Mesendoderm (in vitro differentiated cells): ENCODE measurements around the gene ORAI2.

Source experiments
- DNase-seq: peaks from one replicate; pipeline ENCODE4 v3.0.0; 2013
- H2AK5ac ChIP-seq: 2 replicates; pipeline ENCODE4 v1.6.1; 2013; ENCODE audit warnings: low read length, inconsistent platforms
- H2BK120ac ChIP-seq: 2 replicates; pipeline ENCODE4 v1.6.1; 2013; ENCODE audit warnings: low read depth, mild to moderate bottlenecking, low read length, moderate library complexity, mixed read lengths
- H2BK15ac ChIP-seq: replicated peaks from 2 replicates; pipeline ENCODE4 v1.6.1; 2013; ENCODE audit warnings: low read depth, mild to moderate bottlenecking, moderate library complexity
- H2BK5ac ChIP-seq: 2 replicates; pipeline ENCODE4 v1.6.1; 2013; ENCODE audit warnings: low read length, inconsistent platforms
- H3K18ac ChIP-seq: 2 replicates; pipeline ENCODE4 v1.6.1; 2013; ENCODE audit warnings: mild to moderate bottlenecking, low read length, mixed read lengths
- H3K23ac ChIP-seq: one replicate; pipeline ENCODE4 v1.6.1; 2013; ENCODE audit warnings: low read length
- H3K27ac ChIP-seq: 2 replicates; pipeline ENCODE4 v1.5.1; 2013; ENCODE audit warnings: low read depth, mild to moderate bottlenecking, inconsistent platforms, low read length, moderate library complexity
- H3K27me3 ChIP-seq: 2 replicates; pipeline ENCODE4 v1.6.1; 2013; ENCODE audit warnings: low read length, control low read depth, mild to moderate bottlenecking, inconsistent platforms; ENCODE audit not compliant: insufficient read depth, poor library complexity
- H3K36me3 ChIP-seq: 2 replicates; pipeline ENCODE4 v1.6.1; 2013; ENCODE audit warnings: low read length, inconsistent platforms; ENCODE audit not compliant: control insufficient read depth, insufficient read depth
- H3K4ac ChIP-seq: one replicate; pipeline ENCODE4 v1.6.1; 2013; ENCODE audit warnings: low read depth, mild to moderate bottlenecking, low read length, moderate library complexity
- H3K4me1 ChIP-seq: 2 replicates; pipeline ENCODE4 v1.6.1; 2013; ENCODE audit warnings: low read depth, low read length, inconsistent platforms; ENCODE audit not compliant: control insufficient read depth
- H3K4me2 ChIP-seq: 2 replicates; pipeline ENCODE4 v1.6.1; 2013; ENCODE audit warnings: low read length
- H3K4me3 ChIP-seq: 2 replicates; pipeline ENCODE4 v1.5.1; 2013; ENCODE audit warnings: mild to moderate bottlenecking, low read length
- H3K56ac ChIP-seq: one replicate; pipeline ENCODE4 v1.6.1; 2013; ENCODE audit warnings: low read length
- H3K79me1 ChIP-seq: 2 replicates; pipeline ENCODE4 v1.6.1; 2013; ENCODE audit warnings: low read length, inconsistent platforms
- H3K79me2 ChIP-seq: 2 replicates; pipeline ENCODE4 v1.6.1; 2013; ENCODE audit warnings: mild to moderate bottlenecking, low read length; ENCODE audit not compliant: control insufficient read depth, insufficient read depth
- H3K9ac ChIP-seq: 2 replicates; pipeline ENCODE4 v1.6.1; 2013; ENCODE audit warnings: low read length, inconsistent platforms
- H4K5ac ChIP-seq: one replicate; pipeline ENCODE4 v1.6.1; 2013; ENCODE audit warnings: low read length
- H4K8ac ChIP-seq: one replicate; pipeline ENCODE4 v1.6.1; 2013; ENCODE audit warnings: low read depth, mild to moderate bottlenecking, control low read depth, low read length, moderate library complexity
- WGBS: extraction: QIAGEN DNeasy Blood & Tissue Kit; methylation state at CpG from one replicate; pipeline ENCODE4 v1.1.7; 2013; ENCODE audit warnings: low lambda C conversion rate, missing lambda C conversion rate; ENCODE audit not compliant: insufficient coverage; ENCODE audit errors: extremely low coverage; 5-methylcytosine and 5-hydroxymethylcytosine counted together

The ORAI2 gene

GRCh38 chr7:102463841-102464576, 30.6 kb downstream of the ORAI2 start:
- Histone ChIP-seq H3K4me3 (peak overlapping the region; percentile 100), H3K4me2 (peak overlapping the region; percentile 95), H3K79me1 (peaks cover 12% of the 10 kb centered on the region), H3K18ac (peak overlapping the region; percentile 3), H3K27me3 (no peaks in the 10 kb centered on the region), H3K9ac (peak overlapping the region; percentile 100), H3K79me2 (peaks cover 5% of the 10 kb centered on the region), H2BK15ac (no peak overlapping the region), H2BK120ac (no peak overlapping the region), H3K36me3 (peaks cover 3% of the 10 kb centered on the region), H3K4ac (no peak overlapping the region), H2AK5ac (peak overlapping the region; percentile 98), H2BK5ac (peak overlapping the region; percentile 90), H3K56ac (peak overlapping the region; percentile 99), H4K5ac (no peak overlapping the region), H3K23ac (peak overlapping the region; percentile 80), H3K4me1 (no peaks in the 10 kb centered on the region), H3K27ac (no peak overlapping the region), H4K8ac (no peak overlapping the region)
- DNase-seq: no peak
- no CpG with 5 or more reads among the region's 24 CpGs for WGBS

GRCh38 chr7:102464577-102465280, 31.4 kb downstream of the ORAI2 start, which contains the start of the genes ALKBH4 and LRWD1:
Gene ALKBH4 (minus strand): TSS chr7:102464863. CDS start chr7:102464836, 27 bp downstream.
Gene LRWD1 (plus strand): TSS chr7:102464984. CDS start chr7:102465081, 97 bp downstream.
- Histone ChIP-seq H3K27ac (no peak within 1 kb of the TSS), H3K9ac (peak within 1 kb of the TSS; percentile 100), H3K18ac (peak within 1 kb of the TSS; percentile 52), H4K8ac (no peak within 1 kb of the TSS), H3K79me1 (peaks cover 12% of the 10 kb centered on the region), H3K56ac (peak within 1 kb of the TSS; percentile 99), H3K79me2 (peaks cover 5% of the 10 kb centered on the region), H3K36me3 (no peaks in the 10 kb centered on the region), H2BK120ac (no peak within 1 kb of the TSS), H4K5ac (no peak within 1 kb of the TSS), H3K27me3 (no peaks in the 10 kb centered on the region), H3K4ac (no peak within 1 kb of the TSS), H3K4me1 (no peaks in the 10 kb centered on the region), H3K23ac (peak within 1 kb of the TSS; percentile 80), H2BK15ac (no peak within 1 kb of the TSS), H3K4me2 (peak within 1 kb of the TSS; percentile 95), H2AK5ac (peak within 1 kb of the TSS; percentile 98), H2BK5ac (peak within 1 kb of the TSS; percentile 90), H3K4me3 (peak within 1 kb of the TSS; percentile 100)
- DNase-seq: peak; percentile 89
- WGBS: no CpG with 5 or more reads among the region's 81 CpGs

DNA sequence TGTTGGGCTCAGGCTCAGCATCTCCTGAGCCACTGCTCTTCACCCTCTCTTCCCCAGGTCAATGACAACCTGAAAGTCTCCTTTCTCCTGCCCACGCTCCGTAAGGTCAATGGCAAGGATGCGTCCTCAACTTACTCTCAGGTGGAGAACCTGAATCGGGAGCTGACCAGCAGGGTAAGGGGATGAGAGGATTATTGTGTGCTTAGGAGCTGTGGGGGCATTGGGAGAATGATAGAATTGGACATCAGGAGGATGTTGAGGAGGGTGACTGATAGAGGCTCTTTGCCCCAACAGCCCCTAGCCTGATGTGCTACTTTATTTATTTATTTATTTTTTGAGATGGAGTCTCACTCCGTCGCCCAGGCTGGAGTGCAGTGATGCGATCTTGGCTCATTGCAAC, 32.7 kb downstream of the ORAI2 start:
- H4K8ac ChIP-seq: no peak overlapping the region
- no peak overlapping the region for H3K18ac ChIP-seq
- no peak overlapping the region for H2BK5ac ChIP-seq
- H3K9ac ChIP-seq: no peak overlapping the region
- H3K27me3 ChIP-seq: no peaks in the 10 kb centered on the region
- no peak overlapping the region for H3K4me3 ChIP-seq
- peak overlapping the region; percentile 1 for H3K56ac ChIP-seq
- no peak overlapping the region for H2BK15ac ChIP-seq
- WGBS: no CpG with 5 or more reads among the region's 7 CpGs
- H4K5ac ChIP-seq: no peak overlapping the region
- H3K36me3 ChIP-seq: no peaks in the 10 kb centered on the region
- no peak overlapping the region for H3K23ac ChIP-seq
- no peak overlapping the region for H2AK5ac ChIP-seq
- no peak for DNase-seq
- no peaks in the 10 kb centered on the region for H3K4me1 ChIP-seq
- peaks cover 12% of the 10 kb centered on the region for H3K79me1 ChIP-seq
- H3K27ac ChIP-seq: no peak overlapping the region
- no peak overlapping the region for H2BK120ac ChIP-seq
- H3K4me2 ChIP-seq: no peak overlapping the region
- H3K79me2 ChIP-seq: peaks cover 5% of the 10 kb centered on the region
- no peak overlapping the region for H3K4ac ChIP-seq

- no peak overlapping the region for H4K5ac ChIP-seq
- no peak overlapping the region for H3K18ac ChIP-seq
Measured at GRCh38 chr7:102467581-102468477, 34.5 kb downstream of the ORAI2 start.

GRCh38 chr7:102468478-102469350, 35.3 kb downstream of the ORAI2 start:
- Histone ChIP-seq H2BK120ac (no peak overlapping the region), H3K23ac (no peak overlapping the region), H2BK15ac (no peak overlapping the region), H3K9ac (no peak overlapping the region), H3K4ac (no peak overlapping the region), H3K79me1 (peaks cover 9% of the 10 kb centered on the region), H4K8ac (no peak overlapping the region), H3K4me1 (no peaks in the 10 kb centered on the region), H2BK5ac (no peak overlapping the region), H3K18ac (no peak overlapping the region), H3K79me2 (peaks cover 5% of the 10 kb centered on the region), H3K4me2 (no peak overlapping the region), H4K5ac (no peak overlapping the region), H2AK5ac (no peak overlapping the region), H3K27me3 (no peaks in the 10 kb centered on the region), H3K27ac (no peak overlapping the region), H3K4me3 (no peak overlapping the region), H3K36me3 (peaks cover 5% of the 10 kb centered on the region), H3K56ac (no peak overlapping the region)
- no CpG with 5 or more reads among the region's 40 CpGs for WGBS
- DNase-seq: no peak

More at GRCh38 chr7:102467581-102468477, 34.5 kb downstream of the ORAI2 start:
- Histone ChIP-seq H2AK5ac (no peak overlapping the region), H2BK120ac (no peak overlapping the region), H4K8ac (no peak overlapping the region), H2BK15ac (no peak overlapping the region), H3K56ac (no peak overlapping the region), H3K4ac (no peak overlapping the region), H3K4me3 (no peak overlapping the region), H3K23ac (no peak overlapping the region), H3K79me2 (peaks cover 5% of the 10 kb centered on the region), H2BK5ac (no peak overlapping the region), H3K27ac (no peak overlapping the region), H3K36me3 (peaks cover 5% of the 10 kb centered on the region), H3K79me1 (peaks cover 12% of the 10 kb centered on the region), H3K4me1 (no peaks in the 10 kb centered on the region), H3K9ac (no peak overlapping the region), H3K27me3 (no peaks in the 10 kb centered on the region), H3K4me2 (no peak overlapping the region)
- DNase-seq: no peak
- no CpG with 5 or more reads among the region's 24 CpGs for WGBS
